Endothelial cell of umbilical vein (primary cell): ENCODE data around the gene CHST11. TPM values are rescaled to one million over a fixed set of nuclear protein-coding genes. Genes with fewer than 3 reads are reported as not detected.

Source experiments
- BruUV-seq: library from RNA; stranded (reverse); fragments of 400-500 nt; replicated peaks from 2 replicates; lab custom pipeline; 2021; lab: Mats Ljungman, UMichigan
- CTCF ChIA-PET: fragments of 300-600, 350-600 bp; sonication (Branson Sonifier 250); formaldehyde crosslinking; loops from one replicate; lab custom pipeline; 2021; ENCODE audit warnings: antibody characterized with exemption, inconsistent platforms; lab: Charles Lee
- POLR2A ChIA-PET: fragments of 300-600, 350-600 bp; sonication (Branson Sonifier 250); formaldehyde crosslinking; loops from one replicate; lab custom pipeline; 2021; ENCODE audit warnings: antibody characterized with exemption, inconsistent platforms; lab: Charles Lee
- DNase-seq: peaks from one replicate; pipeline ENCODE4 v3.0.0-alpha.2; 2011; ENCODE audit warnings: low read depth, low spot score
- FAIRE-seq: peaks from 2 replicates; lab custom pipeline; 2011; peaks lifted over from hg19 to GRCh38; lab: Jason Lieb, UNC
- H2AFZ ChIP-seq: 2 replicates; pipeline ENCODE4 v1.6.0; 2012; ENCODE audit warnings: low read depth, low read length, control low read depth, inconsistent platforms
- H3K27ac ChIP-seq: 2 replicates; pipeline ENCODE4 v1.5.1; 2011; ENCODE audit warnings: low read depth, mild to moderate bottlenecking, control low read depth, low read length, moderate library complexity; ENCODE audit not compliant: insufficient read depth
- H3K27me3 ChIP-seq, 2 experiments: 2 replicates each; pipeline versions ENCODE4 v1.6.0 to v1.6.1; 2011; ENCODE audit warnings: low read length in 2 of 2, mixed read lengths in 1 of 2; ENCODE audit not compliant: control insufficient read depth in 2 of 2, insufficient read depth in 2 of 2
- H3K36me3 ChIP-seq, 2 experiments: 2 replicates in 1 of 2; 3 replicates in 1 of 2; pipeline ENCODE4 v1.5.1; 2011; ENCODE audit warnings: low read length in 2 of 2, mild to moderate bottlenecking in 1 of 2, moderate library complexity in 1 of 2; ENCODE audit not compliant: control insufficient read depth in 2 of 2, insufficient read depth in 2 of 2; ENCODE audit errors: extremely low read depth in 1 of 2
- H3K4me1 ChIP-seq: 3 replicates; pipeline ENCODE4 v1.5.1; 2011; ENCODE audit warnings: mild to moderate bottlenecking, low read length; ENCODE audit not compliant: control insufficient read depth, insufficient read depth; ENCODE audit errors: extremely low read depth
- H3K4me2 ChIP-seq: 2 replicates; pipeline ENCODE4 v1.6.1; 2011; ENCODE audit warnings: low read length, control low read depth, mixed read lengths; ENCODE audit not compliant: insufficient read depth
- H3K4me3 ChIP-seq, 3 experiments: fragments of 200-600 bp in 1 of 3; sonication (generic), shearing (Covaris generic) in 1 of 3; replicated peaks in 1 of 3; 2 replicates each; pipeline ENCODE4 v1.5.1; 2011 to 2016; ENCODE audit warnings: control low read depth in 3 of 3, low read length in 3 of 3, mild to moderate bottlenecking in 2 of 3, inconsistent platforms in 1 of 3, low read depth in 1 of 3, moderate library complexity in 1 of 3; ENCODE audit not compliant: insufficient read depth in 1 of 3
- H3K79me2 ChIP-seq: 2 replicates; pipeline ENCODE4 v1.6.0; 2012; ENCODE audit warnings: low read length, inconsistent platforms; ENCODE audit not compliant: control insufficient read depth, insufficient read depth
- H3K9ac ChIP-seq: replicated peaks from 2 replicates; pipeline ENCODE3; 2011; ENCODE audit warnings: low read length, control low read depth; ENCODE audit not compliant: insufficient read depth; ENCODE audit errors: extremely low read depth
- H3K9me1 ChIP-seq: replicated peaks from 3 replicates; pipeline ENCODE4 v1.6.0; 2011; ENCODE audit warnings: mild to moderate bottlenecking, low read length; ENCODE audit not compliant: control insufficient read depth, insufficient read depth; ENCODE audit errors: extremely low read depth
- H3K9me3 ChIP-seq: replicated peaks from 2 replicates; pipeline ENCODE4 v1.5.1; 2012; ENCODE audit warnings: low read length, inconsistent platforms; ENCODE audit not compliant: control insufficient read depth, insufficient read depth
- H4K20me1 ChIP-seq: replicated peaks from 2 replicates; pipeline ENCODE3; 2011; ENCODE audit warnings: mild to moderate bottlenecking, low read length; ENCODE audit not compliant: control insufficient read depth, insufficient read depth; ENCODE audit errors: extremely low read depth
- EZH2 ChIP-seq: IDR thresholded peaks from 2 replicates; pipeline ENCODE4 v1.6.1; 2012; ENCODE audit warnings: borderline replicate concordance, low read depth, mild to moderate bottlenecking, moderate library complexity, low read length, inconsistent platforms; ENCODE audit not compliant: severe bottlenecking
- FOS ChIP-seq: IDR thresholded peaks from 2 replicates; pipeline ENCODE4 v1.6.1; 2011; ENCODE audit warnings: mild to moderate bottlenecking, low read length, moderate library complexity, borderline replicate concordance; ENCODE audit not compliant: insufficient read depth
- GATA2 ChIP-seq: IDR thresholded peaks from 2 replicates; pipeline ENCODE4 v1.7.0; 2011; ENCODE audit warnings: low read depth, mild to moderate bottlenecking, moderate library complexity, mixed read lengths, low read length; ENCODE audit not compliant: insufficient read length, insufficient read depth
- JUN ChIP-seq: IDR thresholded peaks from 2 replicates; pipeline ENCODE4 v1.6.1; 2011; ENCODE audit warnings: borderline replicate concordance, low read depth; ENCODE audit not compliant: insufficient read length, insufficient read depth
- MAX ChIP-seq: IDR thresholded peaks from 2 replicates; pipeline ENCODE4 v1.6.1; 2011; ENCODE audit not compliant: insufficient read depth, insufficient read length
- MYC ChIP-seq: IDR thresholded peaks from one replicate; pipeline ENCODE4 v1.6.1; 2011; ENCODE audit warnings: mild to moderate bottlenecking, low read depth, low read length
- POLR2A ChIP-seq: IDR thresholded peaks from 2 replicates; pipeline ENCODE4 v1.6.1; 2012; ENCODE audit warnings: low read depth, mild to moderate bottlenecking, control low read depth, low read length
- POLR2AphosphoS5 ChIP-seq: IDR thresholded peaks from 2 replicates; pipeline ENCODE4 v1.6.1; 2012; ENCODE audit warnings: low read depth, mild to moderate bottlenecking, control low read depth, low read length, moderate library complexity; ENCODE audit not compliant: insufficient read depth
- dilution Hi-C: fragments of 300-500 bp; cut with MboI; formaldehyde crosslinking; loops from one replicate; pipeline ENCODE4 v1.15.0; 2019; ENCODE audit warnings: low sequenced_read_pairs; ENCODE audit not compliant: extremely low pct_ligation_motif_present
- intact Hi-C: fragments of 100-400 bp; cut with micrococcal nuclease; formaldehyde crosslinking; loops from one replicate; pipeline ENCODE4 v1.10.0; 2022
- polyA plus RNA-seq, 4 experiments: library from polyadenylated mRNA; depleted of rRNA in 3 of 4; stranded (reverse) in 3 of 4; unstranded in 1 of 4; fragments of >200 nt; gene quantifications; 2 replicates each; pipeline versions ENCODE4 v1.2.1 to v1.2.3, GENCODE V29; 2011 to 2012; ENCODE audit warnings: missing spikeins in 1 of 4
- total RNA-seq: library from RNA; stranded (reverse); gene quantifications from 2 replicates; pipeline ENCODE4 v1.2.3, GENCODE V29; 2021
- TF ChIP-seq, protein P1 (sequence below), 2 donors: IDR thresholded peaks; 1 replicate in 1 of 2; 2 replicates in 1 of 2; pipeline ENCODE4 v1.5.1; 2011; ENCODE audit warnings: low read length in 2 of 2, mild to moderate bottlenecking in 2 of 2, moderate library complexity in 2 of 2, control low read depth in 1 of 2, inconsistent platforms in 1 of 2, low read depth in 1 of 2; ENCODE audit not compliant: insufficient read depth in 1 of 2; ENCODE audit errors: extremely low read depth in 1 of 2

The CHST11 gene
- total and polyA plus RNA-seq, 2 donors (not counting 3 experiments of a cell fraction or from before 2014, with no cell fraction given), result 19.7 to 20.9 TPM

DNA sequence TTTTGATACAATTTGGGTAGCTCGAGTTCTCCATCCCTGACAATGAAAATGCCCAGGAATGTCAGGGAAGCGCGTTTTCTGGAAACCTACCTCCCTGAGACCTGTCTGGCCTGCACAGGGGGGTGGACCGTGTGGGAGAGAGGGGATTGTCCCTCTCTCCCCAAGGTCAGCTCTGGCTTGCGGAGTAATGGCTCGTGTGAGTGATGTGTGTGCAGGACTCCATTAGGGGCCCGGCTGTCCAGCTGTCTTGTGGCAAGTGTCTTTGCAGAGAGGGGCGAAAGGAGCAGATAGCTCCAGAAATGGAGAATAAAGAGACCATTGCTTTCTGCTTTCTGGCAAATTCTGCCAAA lies 215.3 kb downstream of the CHST11 start:
- Histone ChIP-seq H3K27ac (peak overlapping the region; percentile 36), H3K4me1 (peaks cover 19% of the 10 kb centered on the region), H3K36me3 (no peaks in the 10 kb centered on the region), H3K9me3 (no peaks in the 10 kb centered on the region), H3K4me3 (no peak overlapping the region), H3K4me2 (peak overlapping the region; percentile 23), H2AFZ (no peak overlapping the region), H3K9me1 (no peaks in the 10 kb centered on the region), H3K79me2 (peaks cover 3% of the 10 kb centered on the region), H4K20me1 (no peaks in the 10 kb centered on the region), H3K27me3 (no peaks in the 10 kb centered on the region), H3K9ac (no peak overlapping the region)
- CTCF ChIA-PET, result interaction anchor here (1.4 to 3.2 kb wide), 3 partner anchors 68 to 290 kb away, joined by 4 to 19 read pairs (median 5); partner anchors contain the start of gene CHST11
- BruUV-seq, result no TSS peak
- POLR2A ChIA-PET, result no interaction called here
- no peak for FAIRE-seq
- no peak for DNase-seq
- TF ChIP-seq JUN, result no peak
- TF ChIP-seq EZH2, result no peak
- TF ChIP-seq MAX, result no peak
- no peak for TF ChIP-seq POLR2A
- no peak for TF ChIP-seq POLR2AphosphoS5
- no peak for TF ChIP-seq FOS
- TF ChIP-seq GATA2, result no peak
- TF ChIP-seq, protein P1, sequence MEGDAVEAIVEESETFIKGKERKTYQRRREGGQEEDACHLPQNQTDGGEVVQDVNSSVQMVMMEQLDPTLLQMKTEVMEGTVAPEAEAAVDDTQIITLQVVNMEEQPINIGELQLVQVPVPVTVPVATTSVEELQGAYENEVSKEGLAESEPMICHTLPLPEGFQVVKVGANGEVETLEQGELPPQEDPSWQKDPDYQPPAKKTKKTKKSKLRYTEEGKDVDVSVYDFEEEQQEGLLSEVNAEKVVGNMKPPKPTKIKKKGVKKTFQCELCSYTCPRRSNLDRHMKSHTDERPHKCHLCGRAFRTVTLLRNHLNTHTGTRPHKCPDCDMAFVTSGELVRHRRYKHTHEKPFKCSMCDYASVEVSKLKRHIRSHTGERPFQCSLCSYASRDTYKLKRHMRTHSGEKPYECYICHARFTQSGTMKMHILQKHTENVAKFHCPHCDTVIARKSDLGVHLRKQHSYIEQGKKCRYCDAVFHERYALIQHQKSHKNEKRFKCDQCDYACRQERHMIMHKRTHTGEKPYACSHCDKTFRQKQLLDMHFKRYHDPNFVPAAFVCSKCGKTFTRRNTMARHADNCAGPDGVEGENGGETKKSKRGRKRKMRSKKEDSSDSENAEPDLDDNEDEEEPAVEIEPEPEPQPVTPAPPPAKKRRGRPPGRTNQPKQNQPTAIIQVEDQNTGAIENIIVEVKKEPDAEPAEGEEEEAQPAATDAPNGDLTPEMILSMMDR (IDR thresholded peaks at IDR 0.05; ENCODE audit: extremely low read depth in 1 of 2, insufficient read depth in 1 of 2, low read depth in 1 of 2, low read length in 2 of 2), result no peak
- TF ChIP-seq MYC, result no peak
- intact Hi-C loops, result loop anchor here (2.0 to 10.0 kb wide), 4 partner anchors 15 to 383 kb away; no protein-coding TSS in a partner anchor
- dilution Hi-C loops, result no loop called here
